NCI-H2171 (cell line): ENCODE results near the gene RIMBP2.

Experiments
- DNase-seq: peaks from one replicate; lab custom pipeline; 2025; lab: John Stamatoyannopoulos, UW

The RIMBP2 gene

GRCh38 chr12:130530429-130530828 is 185.7 kb downstream of the RIMBP2 start:
- DNase-seq, result no peak

DNA sequence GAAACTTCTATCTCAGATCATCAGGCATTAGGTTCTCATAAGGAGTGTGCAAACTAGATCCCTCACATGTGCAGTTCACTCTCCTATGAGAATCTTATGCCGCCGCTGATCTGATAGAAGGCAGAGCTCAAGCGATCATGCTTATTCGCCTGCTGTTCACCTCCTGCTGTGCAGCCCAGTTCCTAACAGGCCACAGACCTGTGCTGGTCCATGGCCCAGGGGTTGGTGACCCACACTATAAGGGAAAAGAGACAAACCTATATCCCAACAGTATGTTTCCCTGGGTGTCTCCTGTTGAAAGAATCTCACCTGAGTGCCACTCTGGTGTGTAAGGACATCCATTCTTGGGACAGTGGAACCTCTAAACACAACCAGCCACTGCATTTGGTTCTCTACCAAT is 186.3 kb downstream of the RIMBP2 start:
- DNase-seq, result no peak

GRCh38 chr12:130527239-130527638 is 188.9 kb downstream of the RIMBP2 start:
- DNase-seq, result no peak

GRCh38 chr12:130526813-130527212 is 189.3 kb downstream of the RIMBP2 start:
- no peak for DNase-seq

DNA sequence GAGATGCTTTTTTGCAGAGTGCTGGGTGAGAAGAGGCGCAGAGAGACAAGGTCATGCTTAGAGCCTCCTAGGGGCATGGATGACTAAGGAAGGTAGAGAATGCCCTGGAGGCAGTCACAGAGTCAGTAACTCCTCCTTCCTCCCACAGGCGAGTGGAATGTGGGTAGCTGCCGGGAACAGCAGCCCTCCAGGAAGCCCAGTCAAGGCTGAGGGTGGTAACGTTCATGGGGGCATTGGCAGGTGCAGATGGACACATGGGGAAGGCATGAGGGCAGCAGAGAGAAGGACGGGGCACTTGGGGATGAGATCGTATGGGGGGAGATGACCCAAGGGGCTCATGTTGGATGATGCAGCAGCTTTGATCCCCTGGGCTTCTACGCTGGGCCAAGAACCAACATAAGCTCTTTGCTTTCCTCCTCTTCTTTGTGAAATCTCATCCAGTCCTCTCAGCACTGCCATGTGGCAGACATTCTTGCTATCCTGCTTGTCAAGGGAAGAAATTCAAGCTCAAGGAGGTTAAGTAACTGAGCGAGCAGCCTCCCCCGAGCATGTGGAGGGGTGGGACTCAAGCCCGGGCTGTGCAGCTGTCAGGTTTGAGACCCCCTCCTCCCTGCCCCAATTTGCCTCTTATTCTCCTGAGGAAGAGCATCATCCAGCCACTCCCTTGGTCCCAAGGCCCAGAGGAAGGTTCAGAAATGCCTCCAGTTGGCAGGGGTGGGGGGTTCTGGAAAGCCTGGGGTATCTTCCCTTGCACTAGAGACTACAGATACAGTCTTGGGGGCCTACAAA is 190.5 kb downstream of the RIMBP2 start:
- DNase-seq, result no peak

- no peak for DNase-seq
These were observed 191.3 kb downstream of the RIMBP2 start for GRCh38 chr12:130524759-130525158.

GRCh38 chr12:130523863-130524614 is 192.1 kb downstream of the RIMBP2 start:
- no peak for DNase-seq

- no peak for DNase-seq
These were observed 192.9 kb downstream of the RIMBP2 start for GRCh38 chr12:130523208-130523607.

DNA sequence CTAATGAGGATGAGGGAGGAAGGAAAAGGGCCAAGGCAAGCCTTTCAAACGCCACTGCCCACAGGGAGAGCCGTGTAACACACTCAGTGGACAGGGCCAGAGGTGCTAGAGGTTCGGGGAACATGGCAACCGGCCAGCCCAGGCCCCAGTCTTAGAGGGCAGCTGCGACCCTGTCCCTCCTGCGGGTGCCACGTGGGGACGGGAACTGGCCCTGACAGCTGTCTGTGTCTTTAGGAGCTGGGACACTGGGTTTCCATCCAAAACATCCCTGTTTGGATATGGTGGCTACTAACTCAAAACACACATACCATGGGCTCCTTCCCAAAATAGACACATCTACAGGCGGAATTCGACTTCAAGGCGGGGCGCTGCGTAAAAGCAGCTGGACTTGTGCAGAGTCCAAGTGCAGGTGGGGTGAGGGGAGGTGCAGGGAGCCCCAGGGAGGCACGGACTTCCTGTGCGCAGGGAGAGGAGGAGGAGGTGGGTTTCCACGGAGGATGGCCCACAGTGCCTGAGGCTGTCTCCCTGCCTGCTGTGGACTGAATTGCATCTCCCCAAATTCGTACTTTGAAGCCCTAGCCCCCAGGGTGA is 193.8 kb downstream of the RIMBP2 start:
- DNase-seq, result no peak

DNA sequence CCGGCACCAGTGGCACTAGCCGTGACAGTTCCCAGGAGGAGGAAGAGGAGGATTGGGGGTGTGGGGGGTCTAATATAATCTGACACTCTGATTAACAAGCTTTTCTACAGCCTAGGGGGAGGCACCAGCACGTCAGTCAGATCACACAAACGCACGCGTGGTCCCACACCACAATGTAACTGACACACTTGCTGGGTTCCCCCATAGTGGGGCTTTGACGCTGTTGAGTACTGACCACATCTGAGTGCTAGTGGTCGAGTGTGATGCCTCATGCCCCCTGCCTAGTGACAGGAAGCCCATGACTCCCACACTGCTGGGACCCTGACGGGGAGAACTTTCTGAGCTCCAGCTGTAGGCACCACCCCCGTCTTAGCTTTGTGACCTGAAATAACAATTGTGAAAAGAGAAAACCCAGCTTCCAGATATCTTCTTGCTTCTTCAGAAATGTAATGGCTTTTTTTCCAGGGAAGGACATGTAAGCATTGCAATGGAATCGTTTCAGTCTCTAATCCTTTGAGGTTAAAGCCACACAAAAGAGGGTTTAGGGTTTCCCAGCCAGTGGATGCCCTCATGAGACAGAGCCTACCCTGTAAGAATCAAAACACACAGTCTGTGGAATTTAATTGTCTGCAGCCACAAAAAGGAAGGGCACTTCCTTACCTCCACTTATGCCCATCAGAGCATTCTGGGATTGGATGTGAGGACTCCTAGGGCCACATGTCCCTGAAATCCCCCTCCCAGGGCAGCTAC is 194.5 kb downstream of the RIMBP2 start:
- DNase-seq, result no peak

GRCh38 chr12:130520784-130521183 is 195.3 kb downstream of the RIMBP2 start:
- DNase-seq, result no peak

- DNase-seq, result no peak
These were observed 198.5 kb downstream of the RIMBP2 start for GRCh38 chr12:130517588-130517987.

DNA sequence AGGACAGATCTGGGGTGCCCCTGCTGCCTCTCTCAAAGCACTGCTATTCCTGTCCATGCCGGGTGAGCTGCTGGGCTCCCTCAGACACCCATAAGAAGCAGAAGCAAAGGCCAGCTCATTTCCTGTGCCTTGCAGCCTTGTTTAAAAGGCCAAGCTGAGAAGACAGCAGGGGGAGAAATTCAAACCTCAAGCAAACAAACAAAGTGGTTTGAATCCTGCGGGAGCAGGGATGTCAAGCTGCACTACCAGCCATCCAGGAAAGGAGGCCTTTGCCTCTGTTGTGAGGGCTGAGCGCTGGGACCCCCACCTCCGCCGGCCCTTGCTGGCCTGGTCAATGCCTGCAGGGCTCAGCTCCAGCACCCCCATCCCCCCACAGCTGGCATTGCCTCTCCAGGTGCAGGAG is 201.9 kb downstream of the RIMBP2 start:
- peak; percentile 31 for DNase-seq

DNA sequence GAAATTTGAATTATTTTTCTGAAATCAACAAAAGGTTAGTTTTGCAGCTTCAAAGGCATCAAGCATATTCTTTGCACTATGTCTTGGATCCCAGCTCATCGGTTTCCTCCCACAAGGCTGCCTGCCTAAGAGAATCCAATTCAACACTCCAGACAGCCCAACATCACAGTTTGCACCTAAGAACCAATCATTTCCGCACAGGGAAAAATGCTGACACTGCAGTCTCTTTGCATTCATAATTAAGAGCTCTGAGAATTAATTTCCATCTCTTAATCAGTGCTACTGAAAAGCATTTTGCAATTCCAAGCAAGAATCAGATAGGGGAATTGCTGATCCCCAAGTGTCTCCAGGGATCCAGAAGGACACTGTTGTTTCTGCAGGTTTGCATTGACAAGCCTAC is 202.5 kb downstream of the RIMBP2 start:
- DNase-seq, result no peak

GRCh38 chr12:130511285-130511684 is 204.8 kb downstream of the RIMBP2 start:
- DNase-seq, result peak; percentile 9

- DNase-seq, result no peak
These were observed 206.6 kb downstream of the RIMBP2 start for GRCh38 chr12:130509454-130509853.

DNA sequence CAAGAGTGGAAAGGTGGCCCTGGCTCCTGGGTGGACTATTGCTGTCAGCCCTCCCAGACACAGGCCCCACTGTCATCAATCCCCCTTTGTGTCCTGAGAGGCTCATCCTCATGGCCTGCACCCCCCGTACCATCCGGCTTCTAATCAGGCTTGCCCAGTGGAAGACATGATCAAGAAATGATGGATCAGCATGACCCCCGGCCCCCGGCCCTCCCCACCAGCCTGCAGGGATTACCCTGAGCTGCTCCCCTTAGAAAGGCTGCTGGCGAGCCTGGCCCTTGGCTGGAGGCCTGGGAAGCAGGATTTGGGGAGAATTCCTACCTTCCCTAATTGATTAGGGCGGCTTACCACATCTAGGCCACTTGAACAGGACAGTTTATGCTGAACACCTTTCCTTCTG is 207.3 kb downstream of the RIMBP2 start:
- no peak for DNase-seq

GRCh38 chr12:130508318-130508717 is 207.8 kb downstream of the RIMBP2 start:
- no peak for DNase-seq

DNA sequence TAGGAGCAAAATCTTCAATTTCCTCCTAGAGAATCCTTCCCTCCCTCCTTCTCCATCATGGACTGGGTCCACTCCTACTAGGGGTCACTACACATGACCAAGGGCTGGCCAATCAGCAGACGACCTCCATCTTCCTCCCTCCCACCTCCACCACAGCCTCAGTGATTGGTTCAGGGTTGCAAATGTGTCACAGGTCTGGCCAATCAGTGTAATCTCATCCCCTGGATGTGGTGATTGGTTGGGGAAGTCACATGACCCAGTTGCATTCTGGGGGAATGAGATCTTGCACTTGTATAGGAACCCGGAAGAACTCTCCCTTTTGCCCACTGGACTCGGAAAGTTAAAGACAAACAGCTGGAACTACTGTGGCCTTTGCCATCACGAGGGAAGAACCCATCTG is 209.3 kb downstream of the RIMBP2 start:
- no peak for DNase-seq

- no peak for DNase-seq
These were observed 211.3 kb downstream of the RIMBP2 start for GRCh38 chr12:130504840-130505175.

DNA sequence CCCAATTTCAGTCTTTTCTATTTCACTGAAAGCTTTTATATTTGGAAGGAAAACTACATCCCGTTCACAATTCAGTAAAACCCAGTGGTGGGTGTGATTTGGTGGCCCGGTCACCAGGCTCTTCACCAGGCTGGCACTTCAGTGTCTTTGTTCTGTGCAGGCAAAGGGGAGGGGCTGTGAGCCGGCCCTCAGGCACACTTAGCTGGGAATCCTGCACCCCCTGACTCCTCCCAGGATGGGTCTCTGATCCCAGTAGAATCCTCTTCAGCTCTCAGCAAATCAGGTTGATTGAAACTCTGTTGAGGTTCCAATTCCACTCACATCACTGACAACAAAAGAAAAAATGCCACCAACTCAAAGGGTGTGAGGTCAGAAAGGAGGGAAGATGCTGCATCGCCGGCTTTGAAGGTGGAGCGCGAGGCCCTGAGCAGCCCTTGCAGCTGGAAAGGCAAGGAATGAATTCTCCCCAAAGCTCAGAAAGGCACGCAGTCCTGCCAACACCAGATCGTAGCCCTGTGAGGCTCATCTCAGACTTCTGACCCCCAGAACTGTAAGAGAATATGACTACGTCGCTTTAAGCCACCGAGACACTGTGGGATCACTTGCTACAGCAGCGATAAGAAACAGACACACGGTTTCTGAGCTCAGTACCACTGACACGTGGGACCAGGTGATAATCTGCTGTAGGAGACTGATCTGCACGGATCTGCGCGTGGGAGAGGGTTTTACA is 211.8 kb downstream of the RIMBP2 start:
- no peak for DNase-seq

GRCh38 chr12:130501821-130502220 is 214.3 kb downstream of the RIMBP2 start:
- DNase-seq, result no peak
